CD4-positive, alpha-beta T cell treated with Interferon gamma for 1 hour (primary cell): ENCODE measurements around the gene TVP23A.
A peak's percentile ranks its signal among the peaks of the same experiment; 100 is the strongest.

Source experiments
- DNase-seq: peaks from one replicate; pipeline ENCODE4 v3.0.0-alpha.2; 2020

TVP23A gene

DNA sequence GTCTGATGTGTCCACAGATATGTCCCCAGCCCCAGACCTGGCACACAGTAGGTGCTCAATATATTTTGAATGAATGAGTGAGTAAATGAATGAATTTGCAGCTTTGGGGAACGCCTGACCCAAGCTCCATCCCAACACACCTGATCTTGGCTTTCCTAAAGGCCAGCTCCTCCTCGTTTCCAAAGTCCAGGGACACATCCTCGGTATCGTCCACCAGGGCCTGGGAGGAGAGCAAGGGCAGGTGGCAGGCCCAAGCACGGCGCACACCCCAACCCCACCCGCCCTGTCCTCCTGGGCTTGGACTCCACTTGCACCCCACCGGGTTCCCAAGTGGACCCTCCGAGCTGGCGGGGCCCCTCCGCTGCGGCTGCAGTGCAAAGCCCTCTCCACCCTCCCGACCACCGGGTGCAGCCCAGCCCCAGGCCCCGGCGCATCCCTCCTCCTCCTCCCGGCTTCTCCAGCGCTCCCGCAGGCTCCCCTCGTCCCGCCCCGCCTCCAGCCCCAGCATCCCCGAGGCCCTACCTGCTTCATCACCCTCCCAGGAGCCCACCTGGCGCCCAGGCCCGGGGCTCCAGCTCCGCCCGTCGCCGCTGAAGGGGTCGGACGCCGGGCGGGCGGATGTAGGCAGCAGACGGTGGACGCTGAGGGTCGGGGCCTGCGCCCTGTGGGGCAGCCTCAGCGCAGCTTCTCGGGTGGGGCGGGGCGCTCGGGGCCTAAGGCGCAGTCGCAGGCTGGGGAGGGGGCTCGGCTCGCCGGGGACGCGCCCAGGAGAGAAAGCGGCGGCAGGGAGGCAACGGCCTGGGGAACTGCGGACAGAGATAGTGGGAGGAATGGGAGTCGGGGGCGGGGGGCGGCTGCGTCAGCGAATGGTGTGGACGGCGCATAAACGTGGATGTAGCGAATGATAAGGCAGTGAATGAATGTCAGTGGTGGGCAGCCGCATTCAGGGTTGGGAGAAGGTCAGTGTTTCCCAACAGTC lies at the start of gene TVP23A:
TVP23A (minus strand) TSS at position 832 of the 979 bp plus-strand sequence; CDS start at position 531, 301 bp downstream.
- no peak for DNase-seq

DNA sequence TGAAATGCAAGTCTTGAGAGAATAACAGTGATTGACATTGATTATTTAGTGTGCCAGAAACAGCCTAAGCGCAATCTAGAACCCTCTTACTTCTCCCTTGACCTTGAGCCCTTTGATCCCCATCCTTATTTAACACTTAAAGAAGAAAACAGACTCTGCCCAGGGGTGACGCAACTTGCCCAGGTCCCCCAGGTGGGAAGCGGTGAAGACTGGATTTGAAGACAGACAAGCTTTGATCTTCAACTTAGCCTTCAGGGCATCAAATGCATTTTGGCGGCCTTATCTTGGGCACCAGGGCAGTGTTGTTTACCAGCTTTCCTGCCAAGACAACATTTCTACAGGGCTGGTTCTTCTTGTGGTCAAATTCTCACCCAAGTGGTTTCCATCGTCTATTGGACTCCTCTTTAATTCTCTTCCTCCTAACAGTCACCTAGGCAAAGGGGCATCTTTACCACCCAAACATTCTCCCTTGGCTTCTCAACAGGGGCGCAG lies 49.6 kb upstream of the TVP23A start:
- DNase-seq: no peak

DNA sequence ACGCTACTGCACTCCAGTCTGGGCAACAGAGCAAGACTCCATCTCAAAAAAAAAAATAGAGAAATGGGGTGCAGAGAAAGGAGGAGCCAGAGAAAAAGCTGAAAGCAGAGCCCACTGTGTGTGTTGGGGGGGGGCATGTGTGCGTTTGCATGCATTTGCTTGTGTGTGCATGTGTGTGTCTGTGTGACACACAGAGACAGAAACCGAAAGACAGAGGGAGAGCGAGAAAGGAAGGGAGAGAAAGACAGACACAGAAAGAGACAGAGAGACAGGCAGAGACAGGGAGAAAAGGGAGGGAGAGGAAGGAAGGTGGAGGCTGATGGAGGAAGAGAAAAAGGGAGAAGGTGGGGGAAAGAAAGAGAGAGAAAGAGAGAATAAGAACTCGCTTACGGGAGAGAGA lies 48.6 kb upstream of the TVP23A start:
- DNase-seq: no peak

DNA sequence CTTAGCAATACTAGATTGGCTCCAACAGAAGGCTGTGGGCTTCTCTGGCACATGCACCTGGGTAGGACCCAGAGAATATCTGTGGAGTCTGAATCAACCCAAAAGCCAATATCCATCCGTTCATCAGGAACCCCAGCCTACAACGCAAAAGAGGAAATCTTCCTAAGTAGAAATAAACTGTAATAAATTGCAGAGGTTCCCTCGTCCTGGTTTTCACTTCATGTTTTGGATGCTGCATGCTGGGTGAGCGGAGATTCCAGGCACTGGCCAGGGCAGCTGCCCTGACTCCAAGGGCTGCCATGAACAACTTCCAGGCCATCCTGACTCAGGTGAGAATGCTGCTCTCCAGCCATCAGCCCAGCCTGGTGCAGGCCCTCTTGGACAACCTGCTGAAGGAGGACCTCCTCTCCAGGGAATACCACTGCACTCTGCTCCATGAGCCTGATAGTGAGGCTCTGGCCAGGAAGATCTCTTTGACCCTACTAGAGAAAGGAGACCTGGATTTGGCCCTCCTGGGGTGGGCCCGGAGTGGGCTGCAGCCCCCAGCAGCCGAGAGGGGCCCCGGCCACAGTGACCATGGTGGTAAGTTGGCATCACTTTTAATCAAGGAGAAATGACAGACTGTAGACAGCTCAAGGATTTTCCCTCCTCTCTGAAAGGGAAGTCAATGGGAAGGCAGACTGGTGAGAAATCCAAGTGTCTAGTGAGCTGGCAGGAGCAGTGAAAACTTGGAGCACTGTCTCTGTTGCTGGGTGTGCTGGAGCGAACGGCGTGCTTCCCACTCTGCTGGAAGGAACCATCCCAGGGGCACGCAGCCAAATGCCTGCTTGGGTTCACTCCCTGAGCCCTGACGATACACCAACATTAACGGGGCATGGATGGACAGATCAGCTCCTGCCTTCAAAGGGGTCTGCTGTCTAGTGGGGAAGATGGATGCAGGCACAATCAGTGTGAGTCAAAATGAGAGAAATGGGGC lies 47.7 kb upstream of the TVP23A start:
- no peak for DNase-seq

DNA sequence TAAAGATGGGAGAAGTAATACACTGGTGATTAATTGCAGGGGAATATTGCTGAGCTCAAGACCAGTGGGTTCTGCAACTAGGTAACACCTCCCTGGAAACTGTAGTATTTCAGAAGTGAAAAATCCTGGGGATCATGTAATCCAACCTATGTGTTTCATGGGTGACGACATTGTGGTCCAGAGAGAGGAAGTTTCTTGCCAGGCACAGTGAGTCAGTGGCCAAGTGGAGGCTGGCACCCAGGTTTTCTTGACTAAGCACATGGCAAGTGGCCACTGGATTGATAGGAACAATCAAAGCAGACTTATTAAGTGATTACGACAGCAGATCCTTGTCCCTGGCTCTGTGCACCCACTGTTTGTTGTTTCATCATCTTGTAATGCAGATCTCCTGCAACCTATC lies 43.8 kb upstream of the TVP23A start:
- peak; percentile 72 for DNase-seq

DNA sequence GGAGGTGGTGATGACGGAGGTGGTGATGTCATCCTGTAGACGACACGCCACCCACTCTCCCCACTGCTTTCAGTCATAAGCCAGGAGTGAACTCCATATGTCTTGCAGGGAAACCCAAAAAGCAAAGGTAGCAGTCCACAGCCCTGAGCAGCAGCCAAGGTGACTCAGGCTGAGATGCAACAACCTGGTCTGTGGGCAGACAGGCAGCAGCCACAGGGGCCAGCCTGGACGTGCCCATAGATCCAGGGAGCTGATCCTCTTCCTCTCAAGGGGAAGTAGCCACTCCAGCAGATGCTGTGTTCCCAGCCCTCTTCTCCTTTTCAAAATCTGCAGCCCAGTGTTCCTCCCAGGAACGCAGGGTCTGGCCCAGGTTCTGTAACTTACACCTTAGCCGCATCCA lies 41.1 kb upstream of the TVP23A start:
- DNase-seq: no peak

DNA sequence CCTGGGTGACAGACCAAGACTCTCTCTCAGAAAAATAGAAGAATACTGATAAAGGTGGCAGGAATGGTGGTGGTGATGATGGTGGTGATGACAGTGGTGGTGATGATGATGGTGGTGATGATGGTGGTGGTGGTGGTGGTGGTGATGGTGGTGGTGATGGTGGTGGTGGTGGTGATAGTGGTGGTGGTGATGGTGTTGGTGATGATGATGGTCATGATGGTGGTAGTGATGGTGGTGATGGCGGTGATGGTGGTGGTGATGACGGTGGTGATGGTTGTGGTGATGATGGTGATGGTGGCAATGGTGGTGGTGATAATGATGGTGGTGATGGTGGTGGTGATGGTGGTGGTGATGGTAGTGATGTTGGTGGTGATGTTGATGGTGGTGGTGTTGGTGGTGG lies 40.4 kb upstream of the TVP23A start:
- DNase-seq: no peak

DNA sequence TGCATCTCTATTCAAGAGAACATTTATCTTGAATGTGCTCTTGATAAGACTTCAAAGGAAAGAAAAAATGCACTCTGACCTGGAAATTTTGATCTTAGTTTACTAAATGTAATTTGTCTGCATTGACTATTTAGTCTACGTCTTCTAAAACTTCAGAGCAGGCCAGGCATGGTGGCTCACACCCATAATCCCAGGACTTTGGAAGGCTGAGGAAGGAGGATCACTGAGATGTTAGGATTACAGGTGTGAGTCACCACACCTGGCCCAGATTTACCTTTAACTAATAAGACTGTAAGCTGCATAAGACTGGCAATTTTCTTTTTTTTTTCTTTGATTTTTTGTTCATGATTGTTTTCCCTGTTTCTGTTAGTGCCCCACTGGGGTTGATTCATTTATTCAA lies 39.6 kb upstream of the TVP23A start:
- no peak for DNase-seq

DNA sequence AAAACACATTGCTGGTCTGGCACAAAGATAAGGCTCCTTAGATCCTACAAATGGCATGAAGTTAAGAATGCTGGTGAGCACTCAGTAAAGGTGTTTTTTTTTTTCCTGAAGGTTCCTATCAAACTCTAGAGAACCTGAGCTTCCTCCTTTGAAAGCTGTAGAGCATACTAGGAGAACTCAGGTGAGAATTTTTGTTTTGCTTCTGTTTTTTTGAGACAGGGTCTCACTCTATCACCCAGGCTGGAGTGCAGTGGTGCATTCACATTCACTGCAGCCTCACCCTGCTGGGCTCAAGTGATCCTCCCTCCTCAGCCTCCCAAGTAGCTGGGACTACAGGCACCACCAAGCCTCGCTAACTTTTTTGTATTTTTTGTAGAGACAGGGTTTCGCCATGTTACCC lies 37.4 kb upstream of the TVP23A start:
- no peak for DNase-seq

DNA sequence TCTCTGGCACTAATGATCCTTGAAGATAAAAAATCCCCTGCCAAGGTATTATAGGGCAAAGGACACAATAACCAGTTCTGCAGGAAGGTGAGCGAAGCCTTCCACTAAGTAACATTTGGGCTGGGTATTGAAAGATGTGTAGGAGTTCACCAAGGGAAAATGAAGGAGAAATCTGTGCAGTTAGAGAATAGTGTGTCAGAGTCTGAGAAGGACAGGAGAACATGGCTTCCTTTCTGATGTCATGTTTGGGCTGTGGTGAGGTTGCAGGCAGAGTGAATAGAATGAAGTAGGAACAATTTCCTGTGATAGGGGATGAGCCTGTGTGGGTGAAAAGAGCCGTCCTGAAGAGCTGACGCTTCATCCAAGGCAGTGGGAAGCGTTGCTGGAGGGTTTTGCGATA lies 34.4 kb upstream of the TVP23A start:
- DNase-seq: no peak

DNA sequence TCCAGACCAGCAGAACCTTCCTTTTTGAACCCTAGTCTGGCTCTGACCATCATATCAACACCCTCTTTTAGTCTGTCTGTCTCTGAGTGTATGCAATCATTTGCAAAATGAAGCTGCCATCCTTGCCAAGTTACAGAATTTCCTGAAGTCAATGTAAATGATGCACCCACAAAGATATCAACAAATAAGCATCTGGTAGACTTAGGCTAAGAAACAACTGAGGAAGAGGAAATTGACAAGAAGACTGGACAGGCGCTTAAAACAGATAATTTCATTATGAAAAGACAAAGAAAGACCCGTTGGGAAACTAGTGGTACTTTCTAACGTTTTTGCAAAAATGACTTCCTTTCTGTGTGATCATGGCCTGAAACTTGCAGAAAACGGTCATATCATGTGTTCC lies 33.7 kb upstream of the TVP23A start:
- no peak for DNase-seq

DNA sequence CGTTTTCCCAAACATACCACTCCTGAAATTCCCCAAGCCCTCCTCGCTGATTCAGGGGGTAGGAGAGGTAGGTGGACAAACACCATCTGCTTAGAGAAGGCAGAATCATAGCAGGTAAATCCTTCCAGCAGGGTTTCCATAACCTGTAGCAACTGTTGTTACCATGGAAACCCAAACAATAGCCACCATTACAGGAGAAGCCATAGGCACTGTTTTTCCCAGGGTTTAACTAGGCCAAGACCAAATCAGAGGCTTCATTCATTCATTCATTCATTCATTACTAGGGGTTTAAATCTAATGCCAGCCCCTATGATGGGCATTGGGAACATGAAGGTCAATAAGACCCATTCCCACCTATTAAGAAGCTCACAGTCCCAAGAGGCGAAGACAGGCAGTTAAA lies 32.9 kb upstream of the TVP23A start:
- no peak for DNase-seq

DNA sequence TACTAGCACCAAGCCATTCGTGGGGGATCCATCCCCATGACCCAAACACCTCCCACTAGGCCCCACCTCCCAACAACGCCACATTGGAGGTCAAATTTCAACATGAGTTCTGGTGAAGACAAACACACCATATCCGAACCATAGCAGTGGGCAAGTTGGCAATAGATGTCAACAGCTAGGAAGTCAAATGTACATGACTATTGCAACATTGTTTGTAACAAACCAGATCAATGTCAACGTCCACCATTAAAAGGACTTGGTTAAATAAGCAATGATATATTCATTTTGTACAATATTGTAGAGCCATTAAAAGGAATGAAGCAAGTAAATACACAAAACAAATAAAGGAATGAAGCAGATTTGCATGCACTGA lies 31.9 kb upstream of the TVP23A start:
- DNase-seq: no peak

DNA sequence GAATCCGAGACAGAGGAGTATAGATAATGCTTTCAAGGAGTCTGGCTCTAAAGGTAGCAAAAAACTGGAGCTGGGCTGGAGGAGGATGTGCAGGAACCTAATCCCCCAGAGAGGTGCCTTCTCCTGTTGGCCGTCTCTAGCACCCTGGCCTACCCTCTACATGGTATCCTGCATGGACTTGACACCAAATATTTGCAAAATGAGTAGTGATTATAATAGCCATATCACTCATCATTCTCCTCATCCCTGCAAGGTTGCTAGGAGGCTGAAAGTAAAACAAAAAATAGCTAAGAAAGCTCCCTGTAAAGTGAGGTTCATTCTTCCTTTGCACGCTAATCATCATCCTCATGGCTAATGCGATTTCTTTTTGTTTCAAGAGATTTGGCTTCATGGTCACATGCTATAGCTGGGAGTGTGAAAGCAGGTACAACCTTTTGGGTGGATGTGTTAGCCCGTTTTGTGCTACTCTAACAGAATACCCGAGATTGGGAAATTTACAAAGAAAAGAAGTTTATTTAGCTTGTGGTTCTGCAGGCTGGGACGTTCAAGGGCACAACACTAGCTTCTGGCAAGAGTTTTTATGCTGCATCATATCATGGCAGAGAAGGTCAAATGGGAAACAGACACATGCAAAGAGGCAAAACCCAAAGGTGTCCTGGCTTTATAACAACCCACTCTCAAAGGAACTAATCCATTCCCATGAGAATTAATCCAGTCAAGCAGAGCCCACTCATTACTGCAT lies 31.3 kb upstream of the TVP23A start:
- no peak for DNase-seq

DNA sequence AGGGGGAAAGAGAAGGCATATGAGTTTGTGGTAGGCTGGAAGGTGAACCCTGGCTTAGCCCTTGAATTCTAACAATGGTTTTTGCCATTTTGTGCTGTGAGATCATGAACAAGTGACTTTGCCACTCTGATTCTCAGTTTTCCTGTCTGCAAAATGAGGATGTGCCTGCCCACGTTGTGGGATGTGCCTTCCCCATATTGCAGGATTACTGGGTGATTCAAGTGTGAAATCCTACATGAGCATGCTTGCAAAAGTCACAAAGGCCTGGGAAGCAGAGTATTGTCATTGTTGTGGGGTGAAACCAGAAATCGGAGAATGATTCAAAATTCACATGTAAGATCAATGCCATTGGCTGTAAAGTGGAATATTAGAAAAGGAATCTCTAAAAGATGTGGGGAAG lies 28.6 kb upstream of the TVP23A start:
- no peak for DNase-seq

DNA sequence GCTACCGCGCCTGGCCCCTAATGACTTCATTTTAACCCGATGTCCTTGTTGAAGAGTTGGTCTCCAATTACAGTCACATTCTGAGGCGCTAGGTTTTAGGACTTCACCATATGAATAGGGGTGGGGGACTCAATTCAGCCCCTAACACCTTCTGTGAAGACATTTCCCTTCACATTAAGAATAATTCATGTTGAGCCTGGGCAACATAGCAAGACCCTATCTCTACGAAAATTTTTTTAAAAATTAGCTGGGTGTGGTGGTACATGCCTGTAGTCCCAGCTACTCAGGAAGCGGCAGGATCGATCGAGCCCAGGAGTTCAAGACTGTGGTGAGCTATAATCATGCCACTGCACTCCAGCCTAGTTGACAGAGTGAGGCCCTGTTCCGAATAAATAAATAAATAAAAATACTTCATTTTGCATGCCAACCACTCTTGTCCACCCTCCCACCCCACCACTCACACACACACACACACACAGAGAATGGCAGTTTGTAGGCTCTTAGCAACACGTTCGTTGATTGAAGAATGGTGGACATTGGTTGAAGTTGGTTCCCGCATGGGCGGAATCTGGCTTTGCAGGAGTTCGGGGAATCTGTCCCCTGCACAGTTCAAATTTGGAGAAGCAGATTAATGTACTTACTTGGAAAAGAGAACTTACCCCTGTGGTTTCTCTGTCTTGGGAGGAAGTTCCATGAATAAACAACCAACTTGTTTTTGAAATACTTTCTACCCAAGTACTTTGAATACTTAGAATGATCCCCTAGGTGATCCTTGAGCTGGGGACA lies 27.8 kb upstream of the TVP23A start:
- DNase-seq: no peak

DNA sequence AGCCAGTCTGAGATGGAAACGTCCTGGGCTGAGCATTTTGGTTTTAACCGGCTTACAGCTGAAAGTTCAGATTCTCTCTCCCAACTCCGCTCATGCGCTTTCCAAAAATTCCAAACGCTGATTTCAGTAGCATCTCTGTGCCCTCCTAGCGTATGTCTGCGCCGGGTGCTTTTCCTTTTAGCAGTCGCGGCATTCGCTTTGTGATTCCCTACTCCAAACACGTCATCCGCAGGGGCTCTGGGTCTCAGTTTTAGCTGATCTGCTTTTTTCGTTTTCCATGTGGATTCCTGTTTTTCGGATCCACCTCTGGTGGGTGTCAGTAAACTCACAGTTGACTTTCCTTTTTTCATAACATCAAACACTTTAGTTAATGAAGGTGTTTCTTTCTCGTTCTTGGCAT lies 22.1 kb upstream of the TVP23A start:
- no peak for DNase-seq

DNA sequence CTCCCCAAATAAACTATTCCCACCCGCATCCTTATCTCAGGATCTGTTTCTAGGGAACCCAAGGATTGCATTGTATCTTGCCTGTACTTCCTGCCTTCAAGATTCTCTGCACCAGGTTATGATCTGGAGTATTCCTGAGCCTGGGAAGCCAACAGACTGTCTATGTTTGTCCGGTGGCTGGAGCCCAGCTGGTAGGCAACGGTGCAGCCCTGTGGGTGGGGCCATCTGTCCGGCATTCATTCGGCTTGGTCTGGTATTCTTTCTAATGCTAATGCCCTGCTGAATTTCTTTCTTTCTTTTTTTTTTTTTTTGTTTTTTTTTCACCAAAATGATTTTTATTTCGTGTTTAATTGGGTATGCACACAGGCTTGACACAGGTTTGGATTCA lies 20.7 kb upstream of the TVP23A start:
- no peak for DNase-seq

DNA sequence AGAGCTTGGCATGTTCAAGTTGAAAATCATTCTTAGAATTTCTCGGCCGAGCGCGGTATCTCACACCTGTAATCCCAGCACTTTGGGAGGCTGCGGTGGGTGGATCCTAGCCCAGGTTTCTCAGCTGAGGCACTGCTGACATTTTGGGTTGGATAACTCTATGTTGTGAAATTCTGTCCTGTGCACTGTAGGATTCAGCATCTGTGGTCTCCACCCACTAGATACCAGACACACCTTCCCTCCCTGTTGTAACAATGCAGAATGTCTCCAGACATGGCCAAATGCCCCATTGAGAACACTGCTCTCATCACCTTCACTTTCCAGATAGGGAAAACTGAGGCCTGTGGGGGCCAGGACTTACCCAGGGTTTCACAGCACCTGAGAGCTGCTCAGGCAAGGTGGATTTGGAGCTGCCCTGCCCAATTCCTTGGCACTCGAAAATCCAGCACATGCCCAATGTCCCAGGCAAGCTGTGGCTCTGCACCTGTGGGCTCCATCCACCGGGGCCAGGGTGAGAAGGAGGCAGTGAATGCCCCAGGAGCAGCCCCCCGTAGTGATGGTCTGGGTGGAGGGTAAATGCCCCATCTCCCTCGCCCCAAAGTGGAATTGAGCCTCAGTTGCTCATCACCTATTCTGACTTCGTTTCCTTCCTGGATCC lies 20.2 kb upstream of the TVP23A start:
- DNase-seq: no peak

DNA sequence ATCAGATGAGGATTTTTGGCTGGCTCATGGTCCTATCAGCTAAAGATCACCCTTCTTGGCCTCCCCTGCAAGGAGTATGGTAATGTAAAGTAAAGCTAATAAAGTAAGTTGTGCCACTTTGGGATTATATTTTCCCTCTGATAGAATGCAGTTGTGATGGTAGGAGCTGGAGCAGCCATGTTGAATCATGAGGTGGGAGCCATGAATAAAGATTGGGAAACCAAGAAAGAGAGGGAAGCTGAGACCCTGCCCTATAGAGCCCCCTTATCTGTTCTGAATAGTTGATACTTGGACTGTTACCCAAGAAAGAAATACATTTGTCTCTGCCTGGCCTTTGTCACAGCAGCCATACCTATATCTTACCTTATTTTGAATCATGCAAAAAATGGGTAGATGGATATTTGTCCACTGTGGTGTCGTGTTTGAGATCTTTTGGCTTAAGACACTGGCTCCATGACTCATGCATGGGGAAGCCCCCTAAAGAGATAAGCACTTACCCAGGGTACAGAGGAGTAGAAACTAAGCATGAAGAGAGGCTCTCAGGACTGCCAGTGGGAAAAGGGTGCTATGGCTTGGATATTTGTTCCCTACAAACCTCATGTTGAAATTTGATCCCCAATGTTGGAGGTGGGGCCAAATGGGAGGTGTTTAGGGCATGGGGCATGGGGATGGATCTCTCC lies 17.7 kb upstream of the TVP23A start:
- DNase-seq: no peak
